ENCODE data around the gene DHCR7.

The DHCR7 gene

GRCh38 chr11:71448257-71449171 lies at the start of gene DHCR7:
DHCR7 (minus strand) TSS chr11:71448393; CDS start chr11:71444952, 3,441 bp downstream.
- H3K9ac ChIP-seq (ENCODE audit: low read depth in 1 of 2, low read length in 2 of 2), result peak within 1 kb of the TSS; percentile 90 to 95

GRCh38 chr11:71496421-71496820 lies 48.2 kb upstream of the DHCR7 start:
- peaks cover 77 to 83% of the 10 kb centered on the region in 2 donors for H3K36me3 ChIP-seq (ENCODE audit: control insufficient read depth in 2 of 2, insufficient read depth in 2 of 2, low read length in 2 of 2)
- no peaks in the 10 kb centered on the region for H3K27me3 ChIP-seq (ENCODE audit: control insufficient read depth in 2 of 2, insufficient read depth in 2 of 2, low read length in 2 of 2)
- H3K4me3 ChIP-seq (ENCODE audit: low read length in 2 of 2), result no peak overlapping the region
- H3K9me3 ChIP-seq (ENCODE audit: control insufficient read depth in 2 of 2, low read length in 2 of 2), result no peaks in the 10 kb centered on the region
- H3K9ac ChIP-seq (ENCODE audit: low read depth in 1 of 2, low read length in 2 of 2), result no peak overlapping the region
- no peak overlapping the region for H3K27ac ChIP-seq (ENCODE audit: low read depth in 2 of 2, low read length in 2 of 2)
- H3K4me1 ChIP-seq (ENCODE audit: control insufficient read depth in 2 of 2, insufficient read depth in 2 of 2, low read length in 2 of 2), result no peaks in the 10 kb centered on the region

More at GRCh38 chr11:71448257-71449171, at the start of gene DHCR7:
- Histone ChIP-seq H3K27me3 (ENCODE audit: control insufficient read depth in 2 of 2, insufficient read depth in 2 of 2, low read length in 2 of 2) (no peaks in the 10 kb centered on the region), H3K4me3 (ENCODE audit: low read length in 2 of 2) (peak within 1 kb of the TSS; percentile 84 to 95), H3K27ac (ENCODE audit: low read depth in 2 of 2, low read length in 2 of 2) (peak within 1 kb of the TSS; percentile 68), H3K9me3 (ENCODE audit: control insufficient read depth in 2 of 2, low read length in 2 of 2) (no peaks in the 10 kb centered on the region), H3K36me3 (ENCODE audit: control insufficient read depth in 2 of 2, insufficient read depth in 2 of 2, low read length in 2 of 2) (peaks cover 2 to 8% of the 10 kb centered on the region in 2 donors), H3K4me1 (ENCODE audit: control insufficient read depth in 2 of 2, insufficient read depth in 2 of 2, low read length in 2 of 2) (peaks cover 11 to 20% of the 10 kb centered on the region in 2 donors)

- Histone ChIP-seq H3K9me3 (ENCODE audit: control insufficient read depth in 2 of 2, low read length in 2 of 2) (no peaks in the 10 kb centered on the region), H3K4me3 (ENCODE audit: low read length in 2 of 2) (no peak overlapping the region), H3K27me3 (ENCODE audit: control insufficient read depth in 2 of 2, insufficient read depth in 2 of 2, low read length in 2 of 2) (no peaks in the 10 kb centered on the region), H3K9ac (ENCODE audit: low read depth in 1 of 2, low read length in 2 of 2) (no peak overlapping the region), H3K4me1 (ENCODE audit: control insufficient read depth in 2 of 2, insufficient read depth in 2 of 2, low read length in 2 of 2) (no peaks in the 10 kb centered on the region), H3K27ac (ENCODE audit: low read depth in 2 of 2, low read length in 2 of 2) (no peak overlapping the region), H3K36me3 (ENCODE audit: control insufficient read depth in 2 of 2, insufficient read depth in 2 of 2, low read length in 2 of 2) (peaks cover 80 to 83% of the 10 kb centered on the region in 2 donors)
These were observed 47.4 kb upstream of the DHCR7 start for GRCh38 chr11:71495286-71496230.

GRCh38 chr11:71491940-71492339 lies 43.7 kb upstream of the DHCR7 start:
- H3K9me3 ChIP-seq (ENCODE audit: control insufficient read depth in 2 of 2, low read length in 2 of 2), result no peaks in the 10 kb centered on the region
- H3K9ac ChIP-seq (ENCODE audit: low read depth in 1 of 2, low read length in 2 of 2), result no peak overlapping the region
- H3K36me3 ChIP-seq (ENCODE audit: control insufficient read depth in 2 of 2, insufficient read depth in 2 of 2, low read length in 2 of 2), result peaks cover 65 to 75% of the 10 kb centered on the region in 2 donors
- no peak overlapping the region for H3K27ac ChIP-seq (ENCODE audit: low read depth in 2 of 2, low read length in 2 of 2)
- H3K4me1 ChIP-seq (ENCODE audit: control insufficient read depth in 2 of 2, insufficient read depth in 2 of 2, low read length in 2 of 2), result no peaks in the 10 kb centered on the region
- H3K27me3 ChIP-seq (ENCODE audit: control insufficient read depth in 2 of 2, insufficient read depth in 2 of 2, low read length in 2 of 2), result no peaks in the 10 kb centered on the region
- no peak overlapping the region for H3K4me3 ChIP-seq (ENCODE audit: low read length in 2 of 2)

- no peak overlapping the region for H3K4me3 ChIP-seq (ENCODE audit: low read length in 2 of 2)
- H3K4me1 ChIP-seq (ENCODE audit: control insufficient read depth in 2 of 2, insufficient read depth in 2 of 2, low read length in 2 of 2), result no peaks in the 10 kb centered on the region
- H3K27ac ChIP-seq (ENCODE audit: low read depth in 2 of 2, low read length in 2 of 2), result no peak overlapping the region
- H3K9me3 ChIP-seq (ENCODE audit: control insufficient read depth in 2 of 2, low read length in 2 of 2), result no peaks in the 10 kb centered on the region
- H3K27me3 ChIP-seq (ENCODE audit: control insufficient read depth in 2 of 2, insufficient read depth in 2 of 2, low read length in 2 of 2), result no peaks in the 10 kb centered on the region
- no peak overlapping the region for H3K9ac ChIP-seq (ENCODE audit: low read depth in 1 of 2, low read length in 2 of 2)
- peaks cover 63 to 73% of the 10 kb centered on the region in 2 donors for H3K36me3 ChIP-seq (ENCODE audit: control insufficient read depth in 2 of 2, insufficient read depth in 2 of 2, low read length in 2 of 2)
These were observed 43.3 kb upstream of the DHCR7 start for GRCh38 chr11:71491531-71491930.

- H3K9me3 ChIP-seq (ENCODE audit: control insufficient read depth in 2 of 2, low read length in 2 of 2), result no peaks in the 10 kb centered on the region
- H3K27me3 ChIP-seq (ENCODE audit: control insufficient read depth in 2 of 2, insufficient read depth in 2 of 2, low read length in 2 of 2), result no peaks in the 10 kb centered on the region
- H3K4me3 ChIP-seq (ENCODE audit: low read length in 2 of 2), result no peak overlapping the region
- H3K9ac ChIP-seq (ENCODE audit: low read depth in 1 of 2, low read length in 2 of 2), result no peak overlapping the region
- H3K4me1 ChIP-seq (ENCODE audit: control insufficient read depth in 2 of 2, insufficient read depth in 2 of 2, low read length in 2 of 2), result no peaks in the 10 kb centered on the region
- peaks cover 63 to 73% of the 10 kb centered on the region in 2 donors for H3K36me3 ChIP-seq (ENCODE audit: control insufficient read depth in 2 of 2, insufficient read depth in 2 of 2, low read length in 2 of 2)
- H3K27ac ChIP-seq (ENCODE audit: low read depth in 2 of 2, low read length in 2 of 2), result no peak overlapping the region
These were observed 42.7 kb upstream of the DHCR7 start for GRCh38 chr11:71490731-71491390.

GRCh38 chr11:71490044-71490730 lies 42.0 kb upstream of the DHCR7 start:
- Histone ChIP-seq H3K4me3 (ENCODE audit: low read length in 2 of 2) (no peak overlapping the region), H3K9me3 (ENCODE audit: control insufficient read depth in 2 of 2, low read length in 2 of 2) (no peaks in the 10 kb centered on the region), H3K36me3 (ENCODE audit: control insufficient read depth in 2 of 2, insufficient read depth in 2 of 2, low read length in 2 of 2) (peaks cover 62 to 73% of the 10 kb centered on the region in 2 donors)

GRCh38 chr11:71489311-71490043 lies 41.3 kb upstream of the DHCR7 start:
- Histone ChIP-seq H3K9ac (ENCODE audit: low read depth in 1 of 2, low read length in 2 of 2) (no peak overlapping the region), H3K36me3 (ENCODE audit: control insufficient read depth in 2 of 2, insufficient read depth in 2 of 2, low read length in 2 of 2) (peaks cover 65 to 76% of the 10 kb centered on the region in 2 donors), H3K4me3 (ENCODE audit: low read length in 2 of 2) (no peak overlapping the region), H3K9me3 (ENCODE audit: control insufficient read depth in 2 of 2, low read length in 2 of 2) (no peaks in the 10 kb centered on the region), H3K4me1 (ENCODE audit: control insufficient read depth in 2 of 2, insufficient read depth in 2 of 2, low read length in 2 of 2) (no peaks in the 10 kb centered on the region), H3K27me3 (ENCODE audit: control insufficient read depth in 2 of 2, insufficient read depth in 2 of 2, low read length in 2 of 2) (no peaks in the 10 kb centered on the region), H3K27ac (ENCODE audit: low read depth in 2 of 2, low read length in 2 of 2) (no peak overlapping the region)

More at GRCh38 chr11:71490044-71490730, 42.0 kb upstream of the DHCR7 start:
- no peaks in the 10 kb centered on the region for H3K4me1 ChIP-seq (ENCODE audit: control insufficient read depth in 2 of 2, insufficient read depth in 2 of 2, low read length in 2 of 2)
- no peak overlapping the region for H3K9ac ChIP-seq (ENCODE audit: low read depth in 1 of 2, low read length in 2 of 2)
- no peaks in the 10 kb centered on the region for H3K27me3 ChIP-seq (ENCODE audit: control insufficient read depth in 2 of 2, insufficient read depth in 2 of 2, low read length in 2 of 2)
- no peak overlapping the region for H3K27ac ChIP-seq (ENCODE audit: low read depth in 2 of 2, low read length in 2 of 2)
